WTC11 (cell line): ENCODE data around the gene KSR2. TPM values are rescaled to one million over a fixed set of nuclear protein-coding genes. Genes with fewer than 3 reads are reported as not detected.

Experiments used
- ATAC-seq: fragments of 200-7000 bp; cut with Tn5 transposase; 2 replicates; pipeline ENCODE4 v1.10.0; 2021; ENCODE audit warnings: mild to moderate bottlenecking, moderate library complexity
- CTCF ChIA-PET: fragments of 300-600 bp; sonication (Branson Sonifier 250); formaldehyde crosslinking; loops from one replicate; lab custom pipeline; 2021; ENCODE audit warnings: antibody characterized with exemption; lab: Charles Lee
- POLR2A ChIA-PET: fragments of 350-600 bp; sonication (Branson Sonifier 250); formaldehyde crosslinking; loops from one replicate; lab custom pipeline; 2021; ENCODE audit warnings: antibody characterized with exemption; lab: Charles Lee
- DNase-seq: peaks from one replicate; pipeline ENCODE4 v3.0.0; 2021; ENCODE audit warnings: low spot score
- H3K27ac Mint-ChIP-seq: 2 replicates; pipeline ENCODE4 v1.8.0; 2021; ENCODE audit warnings: mixed read lengths
- H3K27me3 Mint-ChIP-seq: 2 replicates; pipeline ENCODE4 v1.8.0; 2021; ENCODE audit warnings: low read depth, mild to moderate bottlenecking, moderate library complexity, mixed read lengths
- H3K36me3 Mint-ChIP-seq: 2 replicates; pipeline ENCODE4 v1.8.0; 2021; ENCODE audit warnings: mixed read lengths
- H3K4me1 Mint-ChIP-seq: 2 replicates; pipeline ENCODE4 v1.8.0; 2022; ENCODE audit warnings: mixed read lengths
- H3K4me3 Mint-ChIP-seq: 2 replicates; pipeline ENCODE4 v1.8.0; 2021; ENCODE audit warnings: mild to moderate bottlenecking, moderate library complexity, mixed read lengths
- H3K9me3 Mint-ChIP-seq: 2 replicates; pipeline ENCODE4 v1.8.0; 2021; ENCODE audit warnings: mixed read lengths
- CREB1 ChIP-seq: sonication (generic); formaldehyde crosslinking; IDR thresholded peaks from 2 replicates; pipeline ENCODE4 v1.8.0; 2023; ENCODE audit warnings: mild to moderate bottlenecking, missing genetic modification reagents
- CTCF ChIP-seq: fragments of 200-600 bp; IDR thresholded peaks from 2 replicates; pipeline ENCODE4 v1.8.0; 2022; ENCODE audit warnings: antibody characterized with exemption
- ELF4 ChIP-seq: sonication (generic); formaldehyde crosslinking; IDR thresholded peaks from 2 replicates; pipeline ENCODE4 v1.8.1; 2022; ENCODE audit warnings: low read depth, mild to moderate bottlenecking, moderate library complexity, missing genetic modification reagents
- ETV6 ChIP-seq: sonication (generic); formaldehyde crosslinking; IDR thresholded peaks from 2 replicates; pipeline ENCODE4 v1.8.1; 2022; ENCODE audit warnings: mild to moderate bottlenecking, missing genetic modification reagents
- FOXP1 ChIP-seq: sonication (generic); formaldehyde crosslinking; IDR thresholded peaks from 2 replicates; pipeline ENCODE4 v1.8.0; 2022; ENCODE audit warnings: missing genetic modification reagents, mild to moderate bottlenecking, moderate library complexity, borderline replicate concordance
- GTF2I ChIP-seq: fragments of 250-450 bp; sonication (Bioruptor Pico); conservative IDR thresholded peaks from 2 replicates; pipeline ENCODE4 v1.4.0; 2021; ENCODE audit warnings: mild to moderate bottlenecking
- HMGA2 ChIP-seq: fragments of 250-450 bp; sonication (Bioruptor Pico); IDR thresholded peaks from 2 replicates; pipeline ENCODE4 v1.4.0; 2021; ENCODE audit warnings: mild to moderate bottlenecking, moderate library complexity
- IRF1 ChIP-seq: sonication (generic); formaldehyde crosslinking; IDR thresholded peaks from 2 replicates; pipeline ENCODE4 v1.8.0; 2023; ENCODE audit warnings: missing genetic modification reagents
- MLX ChIP-seq: sonication (generic); formaldehyde crosslinking; IDR thresholded peaks from 2 replicates; pipeline ENCODE4 v1.8.1; 2023; ENCODE audit warnings: mild to moderate bottlenecking, missing genetic modification reagents, moderate library complexity
- NFATC4 ChIP-seq: fragments of 250-450 bp; sonication (Bioruptor Pico); IDR thresholded peaks from 2 replicates; pipeline ENCODE4 v1.9.0; 2021; ENCODE audit warnings: mild to moderate bottlenecking
- SP1 ChIP-seq: sonication (generic); formaldehyde crosslinking; conservative IDR thresholded peaks from 2 replicates; pipeline ENCODE4 v1.8.1; 2022; ENCODE audit warnings: missing genetic modification reagents
- TEAD1 ChIP-seq: sonication (generic); formaldehyde crosslinking; IDR thresholded peaks from 2 replicates; pipeline ENCODE4 v1.8.0; 2022; ENCODE audit warnings: mild to moderate bottlenecking, missing genetic modification reagents
- ZNF138 ChIP-seq: sonication (generic); formaldehyde crosslinking; conservative IDR thresholded peaks from 2 replicates; pipeline ENCODE4 v1.8.1; 2022; ENCODE audit warnings: mild to moderate bottlenecking, moderate library complexity, missing genetic modification reagents
- ZNF263 ChIP-seq: sonication (generic); formaldehyde crosslinking; IDR thresholded peaks from 2 replicates; pipeline ENCODE4 v1.8.1; 2022; ENCODE audit warnings: low read depth, mild to moderate bottlenecking, moderate library complexity, missing genetic modification reagents
- ZNF423 ChIP-seq: fragments of 250-450 bp; sonication (Bioruptor Pico); IDR thresholded peaks from 2 replicates; pipeline ENCODE4 v2.1.2; 2022; ENCODE audit warnings: mild to moderate bottlenecking, moderate library complexity
- ZNF512 ChIP-seq: sonication (generic); formaldehyde crosslinking; IDR thresholded peaks from 2 replicates; pipeline ENCODE4 v1.8.1; 2022; ENCODE audit warnings: missing genetic modification reagents, borderline replicate concordance
- ZNF671 ChIP-seq: fragments of 250-450 bp; sonication (Bioruptor Pico); IDR thresholded peaks from 2 replicates; pipeline ENCODE4 v1.8.0; 2021; ENCODE audit warnings: mild to moderate bottlenecking
- ZSCAN18 ChIP-seq: fragments of 250-450 bp; sonication (Bioruptor Pico); IDR thresholded peaks from 2 replicates; pipeline ENCODE4 v2.1.2; 2022; ENCODE audit warnings: mild to moderate bottlenecking, moderate library complexity
- total RNA-seq: library from RNA; stranded (reverse); gene quantifications from 3 replicates; pipeline ENCODE4 v1.2.3, GENCODE V29; 2021

The KSR2 gene
- total RNA-seq, 1 experiment from 2014 or later, result 2.4 TPM

- POLR2A ChIA-PET, result no interaction called here
- ATAC-seq, result no peak
- no peak for TF ChIP-seq CREB1 (CRISPR knock-in tag)
- no peak for TF ChIP-seq ZNF423 (CRISPR knock-in tag)
- no peak for TF ChIP-seq ZNF263
- no peak for TF ChIP-seq ZSCAN18 (CRISPR knock-in tag)
- TF ChIP-seq GTF2I (CRISPR knock-in tag), result no peak
- no peak for TF ChIP-seq HMGA2 (CRISPR knock-in tag)
- TF ChIP-seq MLX (CRISPR knock-in tag), result no peak
- TF ChIP-seq ELF4 (CRISPR knock-in tag), result no peak
- TF ChIP-seq ZNF512 (CRISPR knock-in tag), result no peak
- TF ChIP-seq CTCF, result no peak
- TF ChIP-seq, all 79 proteins: peak for 0
- Mint-ChIP-seq H3K4me3 (no peak overlapping the region), H3K27ac (no peak overlapping the region), H3K27me3 (no peaks in the 10 kb centered on the region; the same call in 1 of the 2 replicates), H3K36me3 (no peaks in the 10 kb centered on the region), H3K4me1 (peaks cover 28% of the 10 kb centered on the region), H3K9me3 (peaks cover 3% of the 10 kb centered on the region; the same call in 1 of the 2 replicates)
- DNase-seq, result no peak
- CTCF ChIA-PET, result interaction anchor here (0.8 to 1.6 kb wide), 2 partner anchors 17 to 334 kb away, joined by 3 to 4 read pairs; no protein-coding TSS in a partner anchor
Observed at GRCh38 chr12:117570608-117571007, 398.2 kb downstream of the KSR2 start.

- POLR2A ChIA-PET, result no interaction called here
- no peak for ATAC-seq
- peaks cover 19% of the 10 kb centered on the region for H3K4me1 Mint-ChIP-seq
- no peak for TF ChIP-seq ZNF138
- no peak for TF ChIP-seq ZNF671 (CRISPR knock-in tag)
- TF ChIP-seq NFATC4, result no peak
- no peak for TF ChIP-seq IRF1 (CRISPR knock-in tag)
- TF ChIP-seq, all 79 proteins: peak for 0
- Mint-ChIP-seq H3K36me3 (no peaks in the 10 kb centered on the region), H3K9me3 (peaks cover 3% of the 10 kb centered on the region; the same call in 1 of the 2 replicates), H3K27ac (no peak overlapping the region), H3K27me3 (peaks cover 3% of the 10 kb centered on the region), H3K4me3 (no peak overlapping the region)
- CTCF ChIA-PET, result interaction anchor here (1.0 to 2.3 kb wide), 3 partner anchors 20 to 289 kb away, joined by 3 to 7 read pairs (median 4); no protein-coding TSS in a partner anchor
- no peak for DNase-seq
Observed at GRCh38 chr12:117567644-117568216, 401.1 kb downstream of the KSR2 start.

- Mint-ChIP-seq H3K27me3 (peaks cover 3% of the 10 kb centered on the region), H3K4me3 (no peak overlapping the region)
- no peak; the same call in 1 of the 2 replicates for ATAC-seq
Observed at GRCh38 chr12:117564881-117565280, 403.9 kb downstream of the KSR2 start.

More at GRCh38 chr12:117564881-117565280, 403.9 kb downstream of the KSR2 start:
- TF ChIP-seq TEAD1 (CRISPR knock-in tag) (no peak), ETV6 (no peak), ZSCAN18 (CRISPR knock-in tag) (no peak), SP1 (CRISPR knock-in tag) (no peak), FOXP1 (CRISPR knock-in tag) (no peak)
- TF ChIP-seq, all 79 proteins: peak for 0
- DNase-seq, result no peak
- CTCF ChIA-PET, result interaction anchor here (1.1 kb wide), 1 partner anchor 106 kb away, joined by 3 read pairs; no protein-coding TSS in a partner anchor
- no peaks in the 10 kb centered on the region for H3K36me3 Mint-ChIP-seq
- no peak overlapping the region for H3K27ac Mint-ChIP-seq
- peaks cover 3% of the 10 kb centered on the region; the same call in 1 of the 2 replicates for H3K9me3 Mint-ChIP-seq
- peaks cover 14% of the 10 kb centered on the region for H3K4me1 Mint-ChIP-seq
- POLR2A ChIA-PET, result no interaction called here
